C4-2B (cell line): ENCODE results near the gene EMC1.
A peak's percentile ranks its signal among the peaks of the same experiment; 100 is the strongest.

Experiments used
- H3K27ac ChIP-seq: fragments of 450-650 bp; 2 replicates; pipeline ENCODE4 v1.5.1; 2017
- ZFX ChIP-seq: fragments of 450-650 bp; IDR thresholded peaks from 2 replicates; pipeline ENCODE4 v1.6.1; 2017
- TF ChIP-seq, protein P1 (sequence below): fragments of 450-650 bp; conservative IDR thresholded peaks from 2 replicates; pipeline ENCODE4 v1.5.1; 2017; ENCODE audit warnings: mild to moderate bottlenecking

The EMC1 gene

DNA sequence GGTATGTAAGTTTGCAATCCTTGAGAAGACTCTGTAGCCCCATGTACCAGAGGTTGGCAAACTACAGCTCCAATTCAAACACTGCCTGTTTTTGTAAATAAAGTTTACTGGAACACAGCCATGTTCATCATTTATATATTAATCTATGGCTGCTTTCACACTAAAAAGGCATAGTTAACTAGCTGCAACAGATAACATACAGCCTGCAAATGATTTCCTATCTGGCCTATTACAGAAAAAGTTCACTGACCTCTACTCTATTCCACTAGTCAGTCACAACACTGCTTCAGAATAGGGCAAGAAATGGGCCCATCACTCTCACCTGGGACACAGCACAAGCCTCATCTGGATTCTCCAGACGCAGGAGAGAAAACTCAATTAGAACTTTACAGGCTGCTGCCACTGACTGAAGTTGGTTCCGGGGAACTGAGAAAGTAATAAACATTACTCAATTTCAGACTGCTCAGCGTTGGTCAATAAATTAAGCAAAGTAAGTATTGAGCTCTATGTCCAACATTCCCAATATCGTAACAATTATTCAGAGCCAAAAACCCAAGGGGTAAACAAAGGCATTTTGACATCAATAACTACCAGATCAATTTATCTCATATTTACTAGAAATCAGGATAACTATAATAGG lies 51.9 kb downstream of the EMC1 start:
- H3K27ac ChIP-seq, result no peak overlapping the region
- TF ChIP-seq ZFX, result no peak
- TF ChIP-seq, protein P1, sequence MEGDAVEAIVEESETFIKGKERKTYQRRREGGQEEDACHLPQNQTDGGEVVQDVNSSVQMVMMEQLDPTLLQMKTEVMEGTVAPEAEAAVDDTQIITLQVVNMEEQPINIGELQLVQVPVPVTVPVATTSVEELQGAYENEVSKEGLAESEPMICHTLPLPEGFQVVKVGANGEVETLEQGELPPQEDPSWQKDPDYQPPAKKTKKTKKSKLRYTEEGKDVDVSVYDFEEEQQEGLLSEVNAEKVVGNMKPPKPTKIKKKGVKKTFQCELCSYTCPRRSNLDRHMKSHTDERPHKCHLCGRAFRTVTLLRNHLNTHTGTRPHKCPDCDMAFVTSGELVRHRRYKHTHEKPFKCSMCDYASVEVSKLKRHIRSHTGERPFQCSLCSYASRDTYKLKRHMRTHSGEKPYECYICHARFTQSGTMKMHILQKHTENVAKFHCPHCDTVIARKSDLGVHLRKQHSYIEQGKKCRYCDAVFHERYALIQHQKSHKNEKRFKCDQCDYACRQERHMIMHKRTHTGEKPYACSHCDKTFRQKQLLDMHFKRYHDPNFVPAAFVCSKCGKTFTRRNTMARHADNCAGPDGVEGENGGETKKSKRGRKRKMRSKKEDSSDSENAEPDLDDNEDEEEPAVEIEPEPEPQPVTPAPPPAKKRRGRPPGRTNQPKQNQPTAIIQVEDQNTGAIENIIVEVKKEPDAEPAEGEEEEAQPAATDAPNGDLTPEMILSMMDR, result no peak

DNA sequence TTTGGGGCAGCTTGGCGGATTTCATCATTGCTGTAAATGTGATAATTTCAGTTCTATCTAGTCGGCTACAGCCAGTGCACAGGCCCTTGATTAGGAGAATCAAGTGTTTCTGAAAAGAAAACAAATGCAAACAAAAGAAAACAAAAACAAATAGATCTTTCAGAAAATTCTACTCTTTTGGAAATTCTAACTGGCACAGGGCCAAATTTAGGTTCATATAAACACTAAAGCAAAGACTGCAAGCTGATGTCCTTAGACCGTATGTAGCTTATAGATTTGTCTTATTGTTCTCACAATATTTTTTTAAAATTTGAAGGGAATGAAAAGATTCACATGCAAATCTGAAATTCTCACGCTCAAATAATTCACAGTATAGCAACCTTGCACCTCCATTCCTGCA lies 52.5 kb downstream of the EMC1 start:
- no peak for TF ChIP-seq ZFX
- TF ChIP-seq, protein P1, result no peak
- no peak overlapping the region for H3K27ac ChIP-seq

DNA sequence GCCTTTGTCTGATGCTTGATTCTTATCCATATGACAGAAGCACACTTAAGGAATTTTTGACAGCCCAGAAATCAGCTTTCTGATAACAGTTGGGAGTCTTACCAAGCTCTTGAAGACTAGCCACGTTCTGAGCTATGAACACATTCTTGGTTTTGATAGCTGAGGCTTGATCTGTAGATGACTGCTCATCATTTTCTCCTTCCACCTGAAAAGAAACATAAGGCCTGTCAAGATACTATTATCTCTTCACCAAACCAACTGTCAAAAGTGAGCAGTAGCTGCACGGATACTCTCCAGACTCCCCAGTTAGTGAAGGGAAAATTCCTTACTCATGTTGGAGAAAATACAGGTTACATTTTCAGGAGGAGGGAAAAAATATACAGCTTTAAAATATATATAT lies 53.5 kb downstream of the EMC1 start:
- H3K27ac ChIP-seq, result no peak overlapping the region
- TF ChIP-seq, protein P1, result no peak

DNA sequence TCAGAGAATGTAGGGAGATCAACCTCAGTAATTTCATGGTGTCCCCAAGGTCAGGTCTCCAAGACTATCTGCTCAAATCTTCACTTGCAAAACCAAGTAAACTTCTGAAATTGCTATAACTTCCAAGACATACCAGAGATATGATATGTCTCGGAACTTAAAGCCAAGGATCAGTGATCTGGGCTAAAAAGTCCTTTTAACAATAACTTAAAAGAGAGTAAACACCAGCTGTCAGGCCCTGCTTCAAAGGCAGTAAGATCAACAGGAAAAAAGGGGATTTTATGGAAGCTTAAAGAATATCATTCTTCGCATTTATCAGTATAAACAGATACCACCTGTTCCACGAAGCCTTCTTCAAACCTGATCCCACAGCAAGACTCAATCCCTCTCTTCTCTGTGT lies 55.0 kb downstream of the EMC1 start:
- H3K27ac ChIP-seq, result no peak overlapping the region
- no peak for TF ChIP-seq ZFX
- TF ChIP-seq, protein P1, result no peak

DNA sequence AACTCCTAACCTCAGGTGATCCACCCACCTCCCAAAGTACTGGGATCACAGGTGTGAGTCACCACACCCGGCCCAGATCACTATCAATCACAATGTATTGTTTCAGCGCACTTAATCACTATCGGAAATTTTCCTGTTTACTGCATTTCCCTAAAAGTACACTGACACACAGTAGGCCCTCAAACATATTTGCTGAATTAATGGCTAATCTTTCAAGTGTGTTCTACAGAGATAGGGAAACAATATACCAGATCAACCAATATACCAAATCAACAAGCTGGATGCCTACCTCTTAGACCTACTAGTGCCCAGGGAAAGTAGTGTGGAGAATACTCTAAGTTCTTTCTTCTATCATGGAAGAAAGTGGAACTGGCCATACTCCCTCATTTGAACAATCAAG lies 58.3 kb downstream of the EMC1 start:
- H3K27ac ChIP-seq, result peak overlapping the region; percentile 12; the same call in 1 of the 2 replicates
- TF ChIP-seq ZFX, result no peak
- TF ChIP-seq, protein P1, result no peak

DNA sequence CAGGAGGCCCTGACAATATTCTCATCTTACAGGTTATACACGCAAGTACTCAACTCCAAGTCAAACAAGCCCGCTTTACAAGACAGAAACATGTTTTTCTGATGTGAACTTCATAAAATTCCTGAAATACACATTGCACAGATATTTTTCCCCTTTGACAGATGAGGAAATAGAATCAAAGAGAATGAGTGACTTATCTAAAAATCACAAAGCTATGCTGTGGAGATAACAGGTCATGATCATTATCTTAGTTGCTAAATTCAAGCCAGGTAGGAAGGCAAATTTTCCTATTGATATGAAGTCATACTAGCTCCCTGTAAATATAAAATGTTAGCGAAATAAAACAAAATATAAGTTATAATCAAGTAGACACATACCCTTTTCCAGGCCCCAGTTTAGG lies 59.5 kb downstream of the EMC1 start:
- no peak for TF ChIP-seq ZFX
- TF ChIP-seq, protein P1, result no peak
- no peak overlapping the region for H3K27ac ChIP-seq

DNA sequence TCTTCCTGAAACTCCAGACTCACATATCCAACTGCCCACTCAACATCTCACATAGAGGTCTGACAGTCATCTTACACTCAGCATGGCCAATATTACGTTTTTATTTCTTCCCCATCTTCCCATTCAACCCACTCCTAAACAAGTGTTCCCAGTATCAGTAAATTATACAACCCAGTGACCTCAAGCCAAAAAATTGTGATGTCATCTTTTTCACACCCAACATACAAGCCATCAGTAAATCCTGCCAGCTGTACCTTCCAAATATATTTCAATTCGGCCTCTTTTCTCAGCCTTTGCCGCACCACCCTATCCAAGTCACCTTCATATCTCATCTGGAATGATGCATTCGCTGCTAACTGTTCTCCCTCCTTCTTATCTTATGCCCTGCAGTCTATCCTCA lies 60.9 kb downstream of the EMC1 start:
- TF ChIP-seq, protein P1, result no peak
- TF ChIP-seq ZFX, result no peak
- peak overlapping the region; percentile 49; the same call in 1 of the 2 replicates for H3K27ac ChIP-seq
